GM19328 (cell line): ENCODE results near the gene DGAT2.

Experiments
- ATAC-seq: cut with Tn5 transposase; IDR thresholded peaks from one replicate; pipeline ENCODE4 v1.9.1; 2021; ENCODE audit warnings: mild to moderate bottlenecking, moderate library complexity; ENCODE audit not compliant: unreplicated experiment

The DGAT2 gene

DNA sequence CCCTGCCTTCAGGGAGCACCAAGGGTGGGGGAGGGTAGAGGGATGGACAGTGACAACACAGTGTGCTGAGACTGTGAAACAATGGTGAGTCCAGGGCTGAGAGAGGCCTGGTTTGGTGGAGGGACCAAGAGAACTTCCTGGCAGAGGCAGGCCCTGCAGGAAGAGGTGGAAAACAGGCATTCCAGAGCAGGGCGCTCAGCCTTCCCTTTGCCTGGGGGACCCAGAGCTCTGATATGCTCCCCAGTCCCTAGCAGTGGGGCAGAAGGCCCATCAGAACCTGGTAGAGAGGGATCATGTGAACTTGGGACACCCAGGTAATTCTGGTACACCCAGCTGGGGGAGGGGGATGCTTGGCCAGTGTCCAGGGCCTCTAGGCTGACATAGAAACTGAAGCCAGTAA lies 29.2 kb downstream of the DGAT2 start:
- ATAC-seq, result no peak

- no peak for ATAC-seq
Measured at GRCh38 chr11:75800136-75800675, 31.6 kb downstream of the DGAT2 start.

- no peak for ATAC-seq
Measured at GRCh38 chr11:75800728-75801361, 32.3 kb downstream of the DGAT2 start.

GRCh38 chr11:75801362-75802020 lies 32.9 kb downstream of the DGAT2 start:
- ATAC-seq, result no peak

DNA sequence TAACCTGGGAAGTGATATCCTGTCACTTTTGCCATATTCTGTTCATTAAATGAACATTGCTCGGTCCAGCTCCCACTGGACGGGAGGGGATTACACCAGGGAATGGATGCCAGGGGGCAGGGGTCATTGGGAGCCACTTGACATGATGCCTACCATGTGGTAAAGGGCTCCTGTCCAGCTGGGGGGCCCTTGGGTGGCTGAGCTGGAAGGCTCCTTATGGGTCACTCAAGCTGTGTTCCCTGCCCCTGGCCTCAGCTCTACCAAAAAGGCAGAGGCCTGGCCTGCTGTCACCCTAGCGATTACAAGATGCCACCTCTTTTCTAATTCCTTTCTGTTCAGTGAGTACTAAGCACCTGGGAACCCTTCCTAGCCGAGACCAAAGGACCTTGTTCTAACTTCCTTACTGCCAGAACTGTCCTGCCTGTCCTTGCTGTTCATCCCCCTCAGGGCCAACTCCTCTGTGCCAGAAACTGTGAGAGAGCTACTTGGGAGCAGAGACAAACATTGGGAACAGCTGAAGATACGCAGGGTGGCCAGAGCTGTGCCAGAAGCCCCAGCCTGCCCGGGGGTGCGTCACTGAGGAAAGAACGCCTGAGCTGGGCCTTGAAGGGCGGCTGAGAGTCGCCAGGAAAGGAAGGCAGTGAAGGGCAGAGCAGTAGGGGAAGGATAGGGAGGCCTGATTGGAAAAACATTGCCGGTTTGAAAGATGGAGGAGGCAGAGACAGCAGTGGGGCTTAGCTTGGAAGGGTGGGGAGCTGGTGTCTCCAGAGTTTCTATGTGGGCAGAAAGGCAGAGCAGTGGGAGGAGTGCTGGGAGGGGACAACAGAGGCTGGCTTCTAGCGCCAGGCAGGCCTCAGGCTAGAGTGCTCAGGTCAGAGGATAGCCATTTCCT lies 33.7 kb downstream of the DGAT2 start:
- ATAC-seq, result no peak

DNA sequence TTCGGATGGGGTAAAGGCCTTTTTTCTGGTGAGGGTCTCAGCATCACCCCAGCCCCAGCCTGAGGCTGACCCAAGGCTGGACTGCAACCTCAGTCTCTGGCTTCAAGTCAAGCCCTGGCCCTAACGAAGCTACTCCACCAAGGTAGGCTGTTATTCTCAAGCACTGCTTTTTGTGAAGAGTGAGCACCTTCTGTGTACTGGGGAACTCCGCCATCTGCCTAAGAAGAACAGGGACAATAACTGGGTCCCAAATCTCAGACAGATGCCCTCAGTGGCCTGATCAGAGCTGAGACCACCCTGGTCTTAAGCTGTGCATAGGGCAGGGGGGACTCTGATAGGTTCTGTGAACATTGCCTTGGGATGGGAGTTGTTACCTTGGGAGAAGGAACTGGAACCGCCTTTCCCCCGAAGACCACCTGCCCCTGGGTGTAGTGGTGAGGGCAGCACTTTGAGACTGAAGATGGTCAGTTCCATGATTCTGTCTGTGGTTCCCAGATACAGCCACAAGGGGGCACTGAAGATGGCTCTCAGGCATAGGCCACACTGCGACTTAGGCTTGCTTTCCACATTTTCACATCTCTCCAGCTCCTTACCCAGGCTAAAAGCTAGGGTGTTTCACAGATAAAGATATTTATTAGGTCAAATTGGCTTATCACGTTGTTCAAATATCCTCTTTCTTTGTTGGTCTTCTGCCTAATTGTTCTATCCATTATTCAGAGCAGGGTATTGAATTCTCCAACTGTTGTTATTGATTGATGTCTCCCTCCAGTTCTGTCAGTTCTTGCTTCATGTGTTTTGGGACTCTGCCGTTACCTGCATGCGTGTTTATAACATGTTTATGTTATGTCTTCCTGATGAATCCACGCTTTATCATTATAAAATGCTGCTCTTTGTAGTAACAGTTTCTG lies 34.6 kb downstream of the DGAT2 start:
- ATAC-seq, result no peak

GRCh38 chr11:75809111-75809510 lies 40.5 kb downstream of the DGAT2 start:
- no peak for ATAC-seq

- ATAC-seq, result no peak
Measured at GRCh38 chr11:75809991-75810390, 41.4 kb downstream of the DGAT2 start.

DNA sequence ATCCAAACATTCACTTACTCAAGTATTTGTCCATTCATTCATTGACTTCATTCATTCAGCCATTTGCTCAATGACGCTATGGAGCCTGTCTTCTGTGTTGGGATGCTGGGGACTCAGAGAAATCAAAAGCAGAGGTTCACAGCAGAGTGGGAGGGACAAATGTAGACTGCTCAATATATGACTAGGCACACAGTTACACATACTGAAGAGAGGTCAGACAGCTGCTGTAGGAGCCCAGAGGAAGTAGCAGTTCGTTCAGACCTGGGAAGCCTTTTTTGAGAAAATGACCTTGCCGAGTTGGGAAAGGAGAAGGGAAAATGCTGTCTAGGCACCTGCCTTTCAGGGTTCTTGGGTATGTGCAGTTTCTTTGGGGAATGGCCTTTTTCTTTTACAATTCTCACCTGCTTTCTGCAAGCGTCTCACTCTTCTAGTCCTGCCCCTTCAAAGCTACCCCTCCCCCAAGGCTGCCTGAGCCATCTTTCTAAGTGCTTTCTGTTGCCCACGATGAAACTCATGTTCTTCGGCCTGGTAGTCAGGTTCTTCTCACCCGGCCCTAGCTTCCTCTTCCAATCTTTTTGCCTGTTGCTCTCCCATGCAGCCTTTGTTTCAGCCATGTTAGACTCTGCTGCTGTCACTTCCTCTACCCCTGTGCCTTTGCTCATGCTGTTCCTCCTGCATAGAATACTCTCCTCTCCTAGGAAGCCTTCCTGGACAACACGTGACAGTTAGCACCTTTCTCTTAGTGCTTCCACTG lies 42.2 kb downstream of the DGAT2 start:
- ATAC-seq, result no peak

DNA sequence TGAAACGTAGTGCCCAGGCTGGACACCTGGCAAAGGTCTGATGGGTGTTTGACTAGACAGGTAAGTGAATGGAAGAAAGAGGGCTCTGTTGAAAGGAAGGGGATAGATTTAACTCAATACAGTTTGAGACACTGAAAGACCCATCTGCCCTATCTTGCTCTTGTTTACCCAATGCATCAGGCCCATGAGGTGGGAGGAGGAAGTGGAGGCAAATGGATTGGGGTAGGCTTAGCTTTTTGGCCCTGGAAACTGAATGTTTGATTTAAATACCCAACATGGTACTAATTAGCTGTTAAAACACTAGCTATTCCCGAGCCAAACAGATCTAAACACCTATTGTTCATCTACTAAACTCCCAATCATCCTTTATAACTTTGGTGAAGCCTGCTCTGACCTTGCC lies 42.9 kb downstream of the DGAT2 start:
- ATAC-seq, result no peak

DNA sequence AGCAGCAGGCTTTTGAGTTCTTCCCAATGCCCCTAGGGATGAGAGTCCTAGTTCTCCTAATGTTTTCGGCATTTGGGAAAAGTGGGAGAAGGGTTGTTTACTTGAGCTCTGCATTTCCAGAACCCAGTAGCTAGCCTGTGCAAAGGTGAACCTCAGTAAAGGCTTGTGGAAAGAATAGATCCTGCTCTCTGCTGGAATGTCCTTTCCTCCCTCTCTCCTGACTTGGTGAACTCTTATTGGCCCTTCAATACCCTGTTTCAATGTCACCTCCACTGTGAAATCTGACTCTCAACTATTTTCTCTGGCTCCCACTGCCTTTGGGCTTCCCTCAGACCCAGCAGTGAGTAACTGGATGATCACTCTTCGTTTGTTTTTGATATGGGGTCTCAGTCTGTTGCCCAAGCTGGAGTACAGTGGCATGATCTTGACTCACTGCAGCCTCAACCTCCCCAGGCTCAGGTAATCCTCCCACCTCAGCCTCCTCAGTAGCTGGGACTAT lies 44.0 kb downstream of the DGAT2 start:
- no peak for ATAC-seq

- ATAC-seq, result no peak
Measured at GRCh38 chr11:75813124-75813523, 44.5 kb downstream of the DGAT2 start.

DNA sequence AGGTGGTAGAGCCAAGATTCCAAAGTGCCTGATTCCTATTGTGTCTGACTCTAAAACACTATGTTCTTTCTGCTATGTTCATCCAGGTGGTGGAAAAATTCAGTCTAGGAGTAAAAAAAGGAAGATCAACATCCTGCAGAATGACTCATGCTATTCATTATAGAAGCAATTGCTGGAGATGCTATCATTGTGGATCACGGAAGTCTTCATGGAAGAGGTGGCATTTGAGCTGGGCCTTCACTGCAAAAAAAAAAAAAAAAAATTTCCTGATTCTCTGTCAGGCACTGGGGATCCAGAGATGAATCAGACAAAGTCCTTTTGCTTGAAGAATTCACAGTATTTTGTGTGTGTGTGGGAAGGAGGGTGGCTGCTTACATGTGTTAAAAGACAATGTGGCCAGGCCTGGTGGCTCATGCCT lies 45.1 kb downstream of the DGAT2 start:
- no peak for ATAC-seq

GRCh38 chr11:75814363-75814676 lies 45.7 kb downstream of the DGAT2 start:
- peak; percentile 22 for ATAC-seq

DNA sequence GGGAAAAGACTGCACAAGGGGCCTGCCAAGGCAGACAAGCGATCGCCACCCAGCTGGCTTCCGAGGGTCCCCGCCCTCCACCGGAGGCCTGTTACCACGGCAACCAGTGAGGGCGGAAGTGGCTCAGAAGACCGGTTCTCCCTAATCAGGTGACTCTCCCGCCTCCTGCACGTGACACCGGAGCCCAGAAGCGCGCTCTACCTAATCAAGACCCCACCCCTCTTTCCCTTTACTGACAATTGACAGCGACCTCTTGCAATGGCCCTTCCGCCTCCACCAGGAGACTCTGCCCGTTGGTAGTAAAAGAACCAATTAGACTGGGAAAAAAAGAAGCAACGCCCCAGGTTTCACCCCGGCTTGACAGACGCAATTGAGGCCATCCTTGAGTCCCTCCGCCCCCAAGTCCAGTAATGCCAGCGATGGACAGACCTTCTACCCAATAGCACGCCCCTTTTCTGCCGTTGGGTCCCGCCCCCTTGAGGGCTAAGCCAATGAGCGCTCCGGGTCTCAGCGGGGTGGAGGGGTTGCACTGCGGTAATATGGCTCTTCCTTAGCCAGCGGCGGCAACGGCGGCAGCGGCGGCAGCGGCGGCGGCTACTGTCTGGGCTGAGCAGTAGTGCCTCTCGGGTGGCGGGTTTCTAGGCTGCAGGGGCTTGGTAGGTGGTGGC lies 46.2 kb downstream of the DGAT2 start, which contains the start of gene UVRAG:
TSS of gene UVRAG (plus strand) at position 534 of the 668 bp plus-strand sequence. CDS start 198 bp downstream, outside the sequence.
- ATAC-seq, result peak; percentile 70

DNA sequence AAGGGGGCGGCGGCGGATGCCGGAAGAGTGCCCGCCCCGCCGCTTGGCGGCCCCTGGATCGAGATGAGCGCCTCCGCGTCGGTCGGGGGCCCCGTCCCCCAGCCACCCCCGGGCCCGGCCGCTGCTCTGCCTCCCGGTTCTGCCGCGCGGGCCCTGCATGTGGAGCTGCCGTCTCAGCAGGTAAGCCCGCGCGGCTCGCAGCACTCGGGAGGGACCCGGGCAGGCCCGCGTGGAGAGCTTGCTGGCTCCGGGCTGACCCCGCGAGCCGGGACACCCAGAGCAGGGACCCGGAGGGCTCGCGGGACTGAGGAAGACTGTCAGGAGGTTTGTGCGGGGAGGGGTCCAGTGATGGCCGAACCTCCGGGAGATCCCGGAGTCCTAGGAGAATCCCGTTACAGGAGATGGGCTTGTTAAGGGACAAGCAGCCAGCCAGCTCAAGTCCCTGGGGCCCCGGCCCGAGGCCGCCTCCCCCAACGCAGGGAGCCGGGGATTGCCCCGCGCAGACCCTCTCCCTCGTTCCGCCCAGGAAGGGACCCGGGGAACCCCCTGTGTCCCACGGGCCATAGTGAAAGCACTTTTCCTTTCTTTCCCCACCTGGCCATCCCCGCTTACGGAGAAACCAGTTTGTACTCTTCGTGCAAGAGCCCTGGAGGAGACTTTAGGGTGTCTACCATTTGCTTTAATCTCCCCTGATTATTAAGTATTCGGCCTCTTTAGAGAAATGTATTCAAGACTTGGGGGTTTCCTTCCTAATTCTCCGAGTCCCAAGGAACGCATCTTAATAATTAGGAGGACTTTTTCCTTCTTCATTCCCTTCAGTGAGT lies 47.0 kb downstream of the DGAT2 start:
- no peak for ATAC-seq

- no peak for ATAC-seq
Measured at GRCh38 chr11:75816561-75817239, 48.1 kb downstream of the DGAT2 start.

- no peak for ATAC-seq
Measured at GRCh38 chr11:75820645-75821044, 52.1 kb downstream of the DGAT2 start.
